Erythroblast (primary cell): ENCODE results near the gene ABHD2.

ENCODE experiments used
- GATA1 ChIP-seq: IDR thresholded peaks from 2 replicates; pipeline ENCODE4 v1.6.1; 2011; ENCODE audit warnings: low read depth, mild to moderate bottlenecking, control low read depth, low read length, moderate library complexity
- POLR2A ChIP-seq: IDR thresholded peaks from 2 replicates; pipeline ENCODE4 v1.6.1; 2011; ENCODE audit warnings: mild to moderate bottlenecking, low read length

DNA sequence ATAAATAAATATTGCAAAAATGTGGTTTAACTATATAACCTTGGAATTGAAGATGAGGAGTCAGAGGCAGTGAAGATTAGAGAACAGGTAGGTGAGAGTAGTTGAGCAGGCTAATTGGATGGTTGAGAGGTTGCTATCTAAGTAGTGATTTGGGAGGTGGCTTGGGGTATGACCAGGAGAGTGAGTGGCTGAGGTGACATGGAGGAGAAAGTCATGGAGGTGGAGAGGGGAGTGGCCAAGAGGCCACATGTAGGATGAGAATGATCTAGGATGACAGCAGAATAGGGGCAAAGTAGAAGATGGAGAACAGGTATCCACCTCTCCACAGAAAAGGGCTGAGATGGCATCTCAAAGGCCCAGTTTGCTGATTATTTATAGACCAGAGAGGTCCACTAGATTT, 143.6 kb downstream of the ABHD2 start:
- TF ChIP-seq POLR2A: no peak
- TF ChIP-seq GATA1: no peak
